ENCODE data around the gene STOM. TPM values are rescaled to one million over a fixed set of nuclear protein-coding genes. Genes with fewer than 3 reads are reported as not detected.

Gene STOM
- total RNA-seq, 2 donors from 2014 or later: 26.6 to 35.6 TPM

- Mint-ChIP-seq H3K36me3 (ENCODE audit: low read depth) (peaks cover 33% of the 10 kb centered on the region), H3K9me3 (peaks cover 1% of the 10 kb centered on the region), H3K27ac (no peak overlapping the region), H3K27me3 (ENCODE audit: insufficient read depth) (no peaks in the 10 kb centered on the region), H3K4me3 (no peak overlapping the region), H3K4me1 (no peaks in the 10 kb centered on the region)
- DNase-seq: no peak
- Histone ChIP-seq H3K27ac (ENCODE audit: low read depth, low read length) (no peak overlapping the region), H3K4me1 (ENCODE audit: control insufficient read depth, insufficient read depth, low read length) (no peaks in the 10 kb centered on the region), H3K9me3 (ENCODE audit: control insufficient read depth, low read length) (no peaks in the 10 kb centered on the region), H3K9ac (ENCODE audit: extremely low read depth, low read length, poor library complexity, severe bottlenecking) (no peak overlapping the region), H3K4me3 (ENCODE audit: low read length) (no peak overlapping the region), H3K36me3 (ENCODE audit: control insufficient read depth, insufficient read depth, low read length) (peaks cover 14% of the 10 kb centered on the region), H3K27me3 (ENCODE audit: control insufficient read depth, insufficient read depth, low read length, poor library complexity, severe bottlenecking) (no peaks in the 10 kb centered on the region)
- WGBS, 2 experiments (ENCODE audit: insufficient coverage in 1 of 2, insufficient read length in 1 of 2): 91 to 92% methylated on average over 7 to 11 of the region's 11 CpGs
- no peak for TF ChIP-seq CTCF (conservative IDR thresholded peaks at IDR 0.05)
Observed at GRCh38 chr9:121316852-121317373, 53.1 kb downstream of the STOM start.

- Mint-ChIP-seq H3K27me3 (ENCODE audit: insufficient read depth) (no peaks in the 10 kb centered on the region), H3K4me1 (no peaks in the 10 kb centered on the region), H3K27ac (no peak overlapping the region), H3K9me3 (peaks cover 1% of the 10 kb centered on the region), H3K36me3 (ENCODE audit: low read depth) (peaks cover 37% of the 10 kb centered on the region), H3K4me3 (no peak overlapping the region)
- no peak overlapping the region for H3K9ac ChIP-seq (ENCODE audit: extremely low read depth, low read length, poor library complexity, severe bottlenecking)
- H3K27me3 ChIP-seq (ENCODE audit: control insufficient read depth, insufficient read depth, low read length, poor library complexity, severe bottlenecking): no peaks in the 10 kb centered on the region
- H3K9me3 ChIP-seq (ENCODE audit: control insufficient read depth, low read length): no peaks in the 10 kb centered on the region
- no peak overlapping the region for H3K4me3 ChIP-seq (ENCODE audit: low read length)
- H3K36me3 ChIP-seq (ENCODE audit: control insufficient read depth, insufficient read depth, low read length): peaks cover 17% of the 10 kb centered on the region
- H3K4me1 ChIP-seq (ENCODE audit: control insufficient read depth, insufficient read depth, low read length): no peaks in the 10 kb centered on the region
- no peak for DNase-seq
- TF ChIP-seq CTCF (conservative IDR thresholded peaks at IDR 0.05): no peak
- WGBS, 2 experiments (ENCODE audit: insufficient coverage in 1 of 2, insufficient read length in 1 of 2): 92 to 98% methylated on average over 5 to 6 of the region's 6 CpGs
- no peak overlapping the region for H3K27ac ChIP-seq (ENCODE audit: low read depth, low read length)
Observed at GRCh38 chr9:121316378-121316777, 53.7 kb downstream of the STOM start.

- Histone ChIP-seq H3K4me1 (ENCODE audit: control insufficient read depth, insufficient read depth, low read length) (no peaks in the 10 kb centered on the region), H3K27me3 (ENCODE audit: control insufficient read depth, insufficient read depth, low read length, poor library complexity, severe bottlenecking) (no peaks in the 10 kb centered on the region), H3K9ac (ENCODE audit: extremely low read depth, low read length, poor library complexity, severe bottlenecking) (no peak overlapping the region), H3K4me3 (ENCODE audit: low read length) (no peak overlapping the region), H3K9me3 (ENCODE audit: control insufficient read depth, low read length) (no peaks in the 10 kb centered on the region), H3K27ac (ENCODE audit: low read depth, low read length) (no peak overlapping the region), H3K36me3 (ENCODE audit: control insufficient read depth, insufficient read depth, low read length) (peaks cover 15% of the 10 kb centered on the region)
- peaks cover 2% of the 10 kb centered on the region for H3K9me3 Mint-ChIP-seq
- peaks cover 43% of the 10 kb centered on the region for H3K36me3 Mint-ChIP-seq (ENCODE audit: low read depth)
- no peak for DNase-seq
- H3K27me3 Mint-ChIP-seq (ENCODE audit: insufficient read depth): peaks cover 2% of the 10 kb centered on the region
- no peak overlapping the region for H3K4me3 Mint-ChIP-seq
- TF ChIP-seq CTCF (conservative IDR thresholded peaks at IDR 0.05): no peak
- no peak overlapping the region for H3K27ac Mint-ChIP-seq
- no peaks in the 10 kb centered on the region for H3K4me1 Mint-ChIP-seq
- 95 to 98% methylated on average over 5 to 10 of the region's 10 CpGs for whole genome bisulfite sequencing, 2 experiments (ENCODE audit: insufficient coverage in 1 of 2, insufficient read length in 1 of 2)
Observed at GRCh38 chr9:121313458-121314152, 56.4 kb downstream of the STOM start.

Data from endodermal cell (in vitro differentiated cells).